IPS DF 19.7 (cell line): ENCODE results near the gene YKT6.
"Not testable (repeated sequence)": the region's sequence is repeated elsewhere in the genome, so short reads cannot be mapped to it uniquely, and the experiment has no call there.

Experiments used
- DNase-seq: peaks from one replicate; pipeline ENCODE4 v3.0.0-alpha.2; 2013; ENCODE audit warnings: low read depth, low spot score

YKT6 gene

DNA sequence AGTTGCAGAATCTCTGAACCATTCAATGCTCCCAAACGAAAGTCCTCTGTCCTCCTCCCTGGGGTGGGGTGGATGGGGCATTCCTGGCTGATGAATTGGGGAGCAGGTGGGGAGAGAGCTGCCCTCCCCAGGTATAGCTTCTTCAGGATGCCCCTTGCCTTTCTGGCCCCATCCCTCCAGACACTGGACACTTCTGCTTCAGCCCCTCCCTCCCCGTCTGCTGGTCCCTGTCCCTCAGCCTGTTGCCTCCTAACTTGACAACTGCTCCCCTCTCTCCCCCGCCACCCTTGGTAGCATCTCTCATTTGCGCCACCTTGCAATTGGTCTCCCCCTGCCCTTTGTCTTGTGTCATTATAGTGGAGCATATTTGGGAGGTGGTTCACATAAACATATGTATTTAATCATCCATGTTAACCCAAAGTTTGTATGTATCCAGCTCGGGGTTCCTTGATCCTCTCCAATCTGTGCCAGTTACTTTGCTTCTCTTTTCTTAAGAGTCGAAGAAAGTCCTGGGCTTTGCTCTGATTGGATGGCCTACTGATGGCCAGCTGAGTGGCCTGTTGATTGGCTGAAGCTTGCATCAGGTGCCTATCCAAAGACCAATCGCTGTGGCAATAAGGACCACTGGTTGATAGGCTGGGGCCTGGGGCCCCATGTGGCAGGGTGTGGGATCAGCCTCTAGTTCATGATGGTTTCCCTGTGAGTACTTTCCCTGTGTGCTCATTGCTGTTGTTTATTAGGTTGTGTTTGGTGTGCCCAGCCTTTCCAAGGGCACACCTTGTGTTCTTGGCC, 7.6 kb upstream of the YKT6 start:
- no peak for DNase-seq

GRCh38 chr7:44194069-44194468, 6.7 kb upstream of the YKT6 start:
- DNase-seq = no peak

- DNase-seq = no peak
Observed at GRCh38 chr7:44194562-44195145, 6.1 kb upstream of the YKT6 start.

DNA sequence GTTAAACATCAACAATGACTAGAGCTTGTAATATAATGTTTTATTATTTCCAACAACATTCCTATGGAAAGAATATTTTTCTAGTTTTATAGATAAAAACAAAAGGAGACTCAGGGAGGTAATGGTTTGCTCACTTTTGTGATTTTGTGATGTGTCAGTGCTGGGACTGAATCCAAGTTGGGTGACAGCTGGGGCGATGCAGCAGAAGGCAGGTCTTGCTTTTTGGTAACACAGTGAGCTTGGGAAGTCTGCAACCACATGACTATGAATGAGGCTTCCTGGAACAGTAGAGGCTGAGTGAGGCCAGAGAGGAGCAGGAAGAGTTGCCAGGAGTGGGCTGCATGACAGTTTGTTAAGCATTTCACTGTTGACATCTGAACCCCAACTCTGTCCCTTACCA, 4.9 kb upstream of the YKT6 start:
- no peak for DNase-seq

GRCh38 chr7:44196450-44196872, 4.3 kb upstream of the YKT6 start:
- no peak for DNase-seq

- no peak for DNase-seq
Observed at GRCh38 chr7:44197474-44197873, 3.3 kb upstream of the YKT6 start.

- DNase-seq = not testable (repeated sequence)
Observed at GRCh38 chr7:44200163-44200562, 615 bp upstream of the YKT6 start.

GRCh38 chr7:44201813-44202212, 1.0 kb downstream of the YKT6 start:
- DNase-seq = no peak

DNA sequence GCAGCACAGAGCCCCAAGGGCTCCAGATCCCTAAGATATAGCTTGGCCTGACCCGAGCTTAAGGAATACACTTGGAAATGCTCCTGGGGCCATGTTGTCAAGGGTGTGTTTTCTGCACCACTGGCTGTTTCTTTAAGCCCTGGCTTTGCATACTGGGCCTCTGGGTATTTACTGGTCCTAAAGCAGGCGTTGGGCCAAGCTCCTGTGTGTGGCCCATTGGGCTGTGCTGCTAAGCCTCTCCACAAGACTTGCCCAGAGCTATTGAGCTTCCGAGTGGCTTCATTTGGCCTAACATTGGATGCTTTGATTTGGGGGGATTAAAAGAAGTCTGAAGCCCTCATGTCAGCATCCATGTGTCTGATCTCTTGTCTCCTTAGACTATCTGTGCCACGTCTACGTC, 5.2 kb downstream of the YKT6 start:
- DNase-seq = no peak

DNA sequence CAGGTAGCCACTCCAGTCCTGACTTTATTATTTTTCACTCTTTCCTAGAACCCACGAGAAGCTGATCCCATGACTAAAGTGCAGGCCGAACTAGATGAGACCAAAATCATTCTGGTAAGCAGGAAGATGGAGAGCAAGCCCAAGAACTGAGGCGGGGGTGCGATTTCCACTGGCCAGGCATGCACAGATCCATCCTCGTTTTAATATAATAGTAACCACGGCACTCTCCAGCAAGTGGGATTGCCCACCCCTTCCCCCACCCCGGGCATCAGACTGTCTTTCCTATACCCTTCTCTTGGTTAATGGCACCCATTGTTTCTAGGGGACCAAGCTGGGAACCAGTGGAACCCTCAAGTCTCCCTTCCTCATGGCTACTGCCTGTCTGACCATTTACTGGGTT, 7.3 kb downstream of the YKT6 start:
- DNase-seq = no peak

DNA sequence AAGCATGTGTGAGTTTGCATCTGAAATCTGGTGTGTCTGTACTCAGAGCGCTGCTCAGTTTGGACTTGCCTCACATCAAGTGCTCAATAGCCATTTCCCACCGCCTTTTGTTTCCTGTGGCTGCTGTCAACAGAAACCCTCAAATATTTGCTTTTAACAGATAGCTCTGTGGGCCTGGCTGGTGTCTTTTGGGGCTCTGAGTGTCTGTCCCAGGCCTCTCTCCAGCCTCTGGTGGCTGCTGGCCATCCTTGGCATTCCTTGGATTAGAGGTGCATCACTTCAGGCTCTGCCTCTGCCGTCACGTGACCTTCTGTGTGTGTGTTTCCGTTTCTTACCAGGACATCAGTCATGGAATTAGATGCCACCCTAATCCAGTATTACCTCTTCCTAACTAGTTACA, 9.3 kb downstream of the YKT6 start:
- DNase-seq = no peak

GRCh38 chr7:44211126-44211675, 10.4 kb downstream of the YKT6 start:
- DNase-seq = no peak

DNA sequence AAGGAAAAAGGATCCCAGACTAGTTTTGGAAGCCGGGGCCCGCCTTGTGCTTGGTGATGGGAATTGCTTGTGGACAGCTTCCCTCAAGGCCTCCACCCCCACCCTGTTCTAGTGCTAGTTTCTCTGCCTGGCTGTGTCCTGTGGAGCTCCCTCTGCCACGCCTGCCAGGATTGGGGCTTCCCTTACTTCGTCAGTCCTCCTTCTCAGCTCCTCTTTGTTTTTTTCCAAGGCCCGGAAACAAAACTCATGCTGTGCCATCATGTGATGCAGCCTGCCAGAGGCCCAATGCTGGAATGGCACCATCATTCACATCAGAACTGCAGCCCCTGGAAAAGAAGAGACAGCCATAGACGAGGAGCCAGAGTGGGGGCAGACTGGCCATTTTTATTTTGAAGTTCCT, 11.2 kb downstream of the YKT6 start:
- DNase-seq = no peak

GRCh38 chr7:44212581-44213184, 11.9 kb downstream of the YKT6 start:
- no peak for DNase-seq

GRCh38 chr7:44213206-44213876, 12.6 kb downstream of the YKT6 start:
- no peak for DNase-seq

DNA sequence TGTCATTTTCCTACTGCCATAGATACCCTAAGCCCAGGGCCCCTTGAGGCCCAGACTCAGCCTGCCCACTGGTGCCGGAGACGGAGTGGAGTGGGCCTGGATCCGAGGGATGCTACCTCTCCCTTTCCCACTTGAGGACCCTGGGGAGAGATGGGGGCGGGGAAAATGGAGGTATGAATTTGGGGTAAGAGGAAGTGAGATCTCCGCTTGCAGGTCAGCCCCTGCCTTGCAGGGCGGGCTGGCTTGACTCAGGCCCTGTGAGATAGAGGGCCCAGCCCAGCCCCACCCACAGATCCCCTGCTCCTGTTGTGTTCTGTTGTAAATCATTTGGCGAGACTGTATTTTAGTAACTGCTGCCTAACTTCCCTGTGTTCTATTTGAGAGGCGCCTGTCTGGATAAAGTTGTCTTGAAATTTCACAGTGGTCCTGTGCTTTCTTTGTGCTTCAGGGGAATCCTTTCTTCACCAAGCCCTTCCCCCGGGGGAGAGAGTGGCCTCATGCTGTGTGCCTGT, 13.2 kb downstream of the YKT6 start:
- no peak for DNase-seq

DNA sequence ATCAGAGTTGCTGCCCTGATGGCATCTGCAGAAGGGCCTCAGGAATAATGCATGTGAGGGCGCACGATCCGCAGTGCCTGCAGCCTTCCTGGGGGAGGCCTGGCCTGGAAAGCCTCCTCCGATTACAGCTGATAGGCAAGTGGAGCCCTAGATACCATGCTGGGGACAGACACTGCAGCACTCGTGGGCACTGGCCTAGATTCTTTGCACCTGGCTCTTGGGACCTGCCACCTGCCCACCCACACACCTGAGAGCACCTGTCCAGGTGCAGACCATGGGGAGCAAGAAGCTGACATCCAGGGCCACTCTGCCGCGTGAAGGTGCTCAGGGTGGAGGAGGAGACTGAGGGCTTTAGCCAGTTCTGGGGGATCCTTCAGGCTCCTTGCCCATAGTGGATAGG, 14.8 kb downstream of the YKT6 start:
- DNase-seq = no peak

GRCh38 chr7:44216019-44216418, 15.2 kb downstream of the YKT6 start:
- DNase-seq = no peak

- DNase-seq = no peak
Observed at GRCh38 chr7:44216521-44217222, 15.9 kb downstream of the YKT6 start.

GRCh38 chr7:44217223-44217714, 16.5 kb downstream of the YKT6 start:
- DNase-seq = no peak

DNA sequence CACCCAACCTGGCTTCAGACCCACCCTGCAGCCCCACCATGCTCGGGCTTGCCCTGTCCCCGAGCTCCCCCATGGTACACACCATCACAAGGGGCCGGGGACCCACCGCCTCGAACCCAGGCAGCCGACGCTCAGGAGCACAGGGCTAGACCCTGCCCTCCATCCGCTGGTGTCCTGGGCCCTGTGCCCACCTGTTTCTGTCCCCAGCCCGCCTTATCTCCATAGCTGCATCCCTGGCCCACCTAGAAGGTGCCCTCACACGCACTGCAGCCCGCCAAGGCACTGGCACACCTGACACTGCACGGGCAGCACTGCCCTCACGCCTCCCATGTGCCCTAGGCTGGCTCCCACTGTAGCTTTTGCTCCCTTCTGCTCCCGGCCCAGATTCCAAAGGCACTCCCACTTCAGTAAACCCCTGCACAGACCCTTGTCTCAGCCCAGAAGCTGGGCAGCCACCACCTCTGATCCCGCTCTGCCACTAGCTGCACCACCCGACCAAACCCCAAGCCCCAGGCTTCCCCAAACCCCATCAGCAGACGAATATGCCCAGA, 17.1 kb downstream of the YKT6 start:
- no peak for DNase-seq
